GM21526 (cell line): ENCODE data around the gene LANCL2.
"Not testable (repeated sequence)": the region's sequence is repeated elsewhere in the genome, so short reads cannot be mapped to it uniquely, and the experiment has no call there.

Source experiments
- ATAC-seq: cut with Tn5 transposase; IDR thresholded peaks from one replicate; pipeline ENCODE4 v1.9.1; 2021; ENCODE audit warnings: moderate library complexity; ENCODE audit not compliant: unreplicated experiment, low FRiP score

The LANCL2 gene, protein sequence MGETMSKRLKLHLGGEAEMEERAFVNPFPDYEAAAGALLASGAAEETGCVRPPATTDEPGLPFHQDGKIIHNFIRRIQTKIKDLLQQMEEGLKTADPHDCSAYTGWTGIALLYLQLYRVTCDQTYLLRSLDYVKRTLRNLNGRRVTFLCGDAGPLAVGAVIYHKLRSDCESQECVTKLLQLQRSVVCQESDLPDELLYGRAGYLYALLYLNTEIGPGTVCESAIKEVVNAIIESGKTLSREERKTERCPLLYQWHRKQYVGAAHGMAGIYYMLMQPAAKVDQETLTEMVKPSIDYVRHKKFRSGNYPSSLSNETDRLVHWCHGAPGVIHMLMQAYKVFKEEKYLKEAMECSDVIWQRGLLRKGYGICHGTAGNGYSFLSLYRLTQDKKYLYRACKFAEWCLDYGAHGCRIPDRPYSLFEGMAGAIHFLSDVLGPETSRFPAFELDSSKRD

DNA sequence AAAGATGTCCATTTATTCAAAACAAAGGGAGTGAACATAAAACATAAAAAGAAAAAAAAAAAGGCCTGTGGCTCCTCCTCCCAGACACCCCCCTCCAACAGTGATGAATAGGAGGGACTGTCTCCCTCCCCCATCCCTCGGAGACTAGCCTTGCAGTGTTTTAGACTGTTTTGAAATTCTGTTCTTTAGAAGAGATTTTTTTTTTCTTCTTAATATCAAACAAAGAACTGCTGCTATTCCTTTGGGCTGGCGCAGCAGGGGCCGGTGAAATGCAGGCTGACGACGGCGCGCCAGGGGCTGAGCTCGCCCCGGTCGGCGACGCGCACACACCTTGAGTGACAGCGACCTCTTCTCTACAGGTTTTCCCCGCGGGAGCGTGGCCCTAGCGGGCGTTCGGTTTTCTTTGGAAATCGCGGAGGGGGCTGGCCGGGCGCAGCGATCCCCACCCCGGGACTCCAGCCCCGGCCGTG lies at the start of gene LANCL2:
LANCL2 (plus strand) TSS at position 133 of the 470 bp plus-strand sequence. CDS start 689 bp downstream, outside the sequence.
- peak; percentile 38 for ATAC-seq

DNA sequence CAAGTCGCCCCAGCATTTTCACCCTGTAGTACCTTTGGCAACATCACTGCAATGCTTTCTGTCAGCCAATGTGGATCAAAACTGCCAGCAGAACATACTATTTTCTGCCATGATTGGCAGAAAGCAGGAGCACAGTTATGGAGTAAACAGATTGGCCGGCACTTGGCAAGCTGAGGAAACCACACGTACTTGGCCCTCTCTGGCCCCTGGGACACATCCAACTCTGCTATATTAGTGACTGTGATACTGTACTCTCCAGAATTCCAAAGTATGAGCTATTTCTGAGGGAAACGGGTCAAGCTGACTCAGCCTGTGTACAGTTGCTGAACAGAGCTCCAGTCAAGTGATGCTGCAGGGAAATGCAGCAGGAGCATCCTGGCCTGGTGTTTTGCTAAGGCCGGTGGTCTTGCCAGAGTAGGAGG lies 39.8 kb upstream of the LANCL2 start:
- ATAC-seq = no peak

DNA sequence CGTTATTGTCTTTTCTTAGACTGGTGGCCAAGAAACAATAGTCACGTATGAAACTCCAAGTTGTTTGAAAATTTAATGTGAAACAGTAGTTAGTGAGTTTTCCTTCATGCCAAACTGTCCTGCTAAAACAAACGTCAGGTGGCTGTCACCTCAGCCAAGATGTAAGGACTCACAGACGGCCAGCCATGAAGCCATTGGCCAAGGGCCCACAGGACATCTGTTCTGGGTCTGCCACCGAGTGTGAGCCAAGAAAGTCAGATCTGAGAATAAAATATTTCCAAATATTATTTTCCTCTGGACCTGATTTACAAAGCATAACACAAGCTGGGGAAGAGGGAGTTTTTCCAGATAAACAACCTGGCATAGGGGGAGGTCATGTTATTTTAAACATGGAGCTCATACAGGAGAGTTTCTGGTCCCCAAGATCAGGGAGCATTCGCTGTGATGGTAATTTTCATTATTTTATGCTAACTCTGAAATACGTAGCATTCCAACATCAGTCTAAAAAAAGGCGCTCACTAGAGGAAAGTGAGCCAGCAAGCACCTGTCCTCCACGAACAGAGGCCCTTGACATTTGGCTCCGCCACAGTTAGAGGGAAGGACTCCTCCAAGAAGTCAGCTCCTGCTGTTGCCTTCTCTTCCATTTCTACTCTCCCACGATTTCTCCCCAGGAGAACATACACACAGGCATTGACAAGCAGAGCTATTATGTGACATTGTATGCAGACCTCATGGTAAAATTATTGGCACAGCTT lies 38.9 kb upstream of the LANCL2 start:
- ATAC-seq = no peak

DNA sequence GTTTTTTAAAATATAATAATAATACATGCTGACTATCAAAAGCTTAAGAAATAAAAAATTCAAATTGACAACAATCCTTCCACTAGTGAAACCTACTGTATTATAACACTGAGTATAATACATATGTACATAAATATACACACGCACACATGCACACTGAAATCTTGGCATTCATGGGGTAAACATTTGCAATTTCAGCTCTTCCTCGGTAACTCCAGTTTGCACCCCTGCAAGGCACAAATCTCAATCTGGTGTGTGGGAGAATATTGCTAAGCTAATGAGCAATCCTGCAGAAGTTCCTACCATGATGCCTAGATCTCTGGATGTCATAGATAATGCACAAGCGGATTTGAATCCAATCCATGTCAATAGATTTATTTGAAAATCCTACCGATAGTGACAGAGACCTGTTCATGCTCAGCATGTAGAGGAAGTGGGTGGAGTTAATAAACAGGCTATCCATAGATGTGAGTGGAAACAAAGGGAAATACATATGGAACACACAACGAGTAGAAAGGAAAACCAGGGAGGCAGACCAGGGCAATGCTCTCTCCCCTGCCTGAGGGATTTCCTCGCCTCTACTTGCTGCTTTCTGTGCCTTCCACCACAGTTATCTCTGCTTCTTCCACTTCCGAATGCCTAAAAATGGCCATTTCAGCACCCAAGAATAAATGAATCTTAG lies 38.1 kb upstream of the LANCL2 start:
- no peak for ATAC-seq

DNA sequence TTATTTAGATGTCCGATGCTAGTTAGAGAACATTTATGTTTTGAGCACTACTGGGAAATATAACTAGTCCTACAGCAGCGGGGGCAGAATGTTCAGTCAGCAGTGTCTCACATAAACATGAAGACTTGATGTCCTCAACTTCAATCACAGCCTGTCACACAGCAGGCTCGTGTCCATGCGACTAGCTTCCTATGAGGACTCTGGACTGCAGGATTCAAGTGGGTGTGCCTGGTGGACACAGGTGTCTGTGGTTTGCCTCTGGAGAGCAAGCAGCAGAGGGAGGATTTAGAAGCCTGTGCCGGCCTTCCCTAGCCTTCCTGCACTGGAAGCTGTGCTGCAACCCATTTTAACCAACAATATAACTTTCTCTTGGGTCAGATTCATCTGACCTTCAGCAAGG lies 30.0 kb upstream of the LANCL2 start:
- ATAC-seq = no peak

DNA sequence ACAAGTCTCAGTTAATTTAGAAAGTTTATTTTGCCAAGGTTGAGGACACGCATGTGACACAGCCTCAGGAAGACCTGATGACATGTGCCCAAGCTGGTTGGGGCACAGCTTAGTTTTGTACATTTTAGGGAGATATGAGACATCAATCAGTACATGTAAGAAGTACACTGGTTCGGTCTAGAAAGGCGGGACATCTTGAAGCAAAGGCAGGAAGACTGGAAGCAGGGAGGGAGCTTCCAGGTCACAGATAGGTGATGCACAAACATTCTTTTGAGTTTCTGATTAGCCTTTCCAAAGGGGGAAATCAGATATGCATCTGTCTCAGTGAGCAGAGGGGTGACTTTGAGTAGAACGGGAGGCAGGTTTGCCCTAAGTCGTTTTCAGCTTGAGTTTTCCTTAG lies 29.4 kb upstream of the LANCL2 start:
- ATAC-seq = no peak

DNA sequence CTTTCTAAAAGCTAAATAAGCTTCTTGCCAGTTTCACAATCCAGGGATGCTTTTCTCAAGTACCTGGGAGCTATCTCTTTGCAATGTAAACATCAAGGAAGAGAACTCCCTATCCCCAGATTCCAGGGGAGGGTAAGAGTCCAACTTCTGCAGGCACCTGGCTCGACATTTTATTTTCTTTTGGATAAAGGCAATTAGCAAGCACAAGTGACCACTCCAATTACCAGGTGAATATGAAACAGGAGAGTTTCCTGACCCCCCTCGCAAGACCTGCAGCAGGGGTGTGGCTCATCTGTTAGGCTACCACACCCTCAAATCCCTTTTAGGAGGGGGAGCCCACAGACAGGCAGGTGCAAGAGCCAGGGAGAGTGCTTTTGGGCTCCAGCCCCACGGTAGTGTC lies 28.6 kb upstream of the LANCL2 start:
- ATAC-seq = no peak

DNA sequence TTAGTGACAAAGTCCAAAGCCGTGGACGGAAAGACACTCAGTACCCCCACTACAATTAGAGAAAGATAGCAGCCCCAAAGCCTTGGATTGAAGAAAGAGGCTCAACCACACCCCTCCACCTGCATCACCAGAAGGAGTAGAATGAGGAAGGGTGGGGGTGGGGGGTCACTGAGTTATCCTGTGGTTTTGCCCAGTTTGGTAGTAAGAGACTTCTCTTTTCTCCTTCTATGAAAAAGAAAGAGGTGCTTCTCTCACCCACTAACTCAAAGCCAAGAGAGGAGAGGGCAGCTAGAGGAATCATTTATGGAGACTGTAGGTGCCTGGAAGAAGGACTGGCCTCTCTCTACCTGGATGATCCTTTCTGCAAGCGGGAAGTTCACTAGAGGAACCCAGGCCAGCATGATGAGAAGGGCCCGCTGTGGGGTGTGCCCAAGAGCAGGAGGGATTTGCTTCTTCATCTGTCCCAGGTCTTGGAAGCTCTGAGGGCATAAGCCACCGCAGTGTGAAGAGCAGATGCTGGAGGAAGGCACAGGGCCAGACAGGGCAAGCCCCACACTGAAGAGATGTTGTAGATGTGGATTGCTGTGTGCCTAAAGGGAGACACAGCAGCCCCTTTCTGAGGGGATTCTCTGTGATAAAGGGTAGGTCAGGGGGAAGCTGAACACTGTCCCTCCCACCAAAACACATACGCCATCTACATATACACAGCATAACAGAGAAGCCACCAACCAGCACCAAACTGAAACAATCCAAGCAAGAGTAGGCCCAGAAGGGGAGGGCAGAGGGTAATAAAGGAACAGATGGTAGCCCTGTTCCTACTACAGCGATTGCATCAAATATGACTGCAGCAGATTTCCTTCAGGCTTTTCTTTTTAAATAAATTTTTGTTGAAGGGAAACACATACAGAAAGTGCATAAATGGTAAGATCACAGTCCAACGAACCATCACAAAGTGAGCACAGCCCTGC lies 25.8 kb upstream of the LANCL2 start:
- no peak for ATAC-seq

DNA sequence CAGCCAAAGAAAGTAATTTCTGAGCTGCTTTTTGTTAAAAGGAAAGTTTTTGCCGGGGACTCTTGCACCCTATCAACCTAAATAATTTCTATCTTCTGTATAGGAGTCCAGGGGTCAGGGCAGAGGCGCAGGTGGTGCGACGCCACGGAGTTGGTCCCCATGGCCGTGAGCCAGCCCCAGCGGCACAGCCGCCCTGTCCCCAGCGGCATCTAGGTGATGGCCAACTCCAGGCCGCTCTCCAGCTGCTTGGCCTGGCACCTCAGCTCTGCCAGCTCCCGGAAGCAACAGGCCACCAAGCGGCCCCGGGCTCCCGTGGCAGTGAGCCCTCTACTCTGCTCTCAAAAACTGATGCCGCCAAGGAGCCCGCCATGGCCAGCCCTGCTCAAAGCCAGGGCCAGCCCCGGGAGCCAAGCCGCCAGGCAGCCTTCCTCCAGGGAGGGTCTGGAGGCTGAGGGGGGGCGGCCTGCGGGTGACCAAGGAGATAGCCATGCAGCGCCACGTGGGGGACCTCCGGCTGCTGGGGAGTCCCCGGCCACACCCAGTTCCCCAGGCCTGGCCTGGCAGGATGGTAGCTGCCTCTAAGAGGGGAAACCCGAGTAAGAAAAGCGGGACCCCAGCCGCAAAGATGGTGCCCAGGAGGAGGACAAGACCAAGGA lies 22.8 kb upstream of the LANCL2 start:
- no peak for ATAC-seq

DNA sequence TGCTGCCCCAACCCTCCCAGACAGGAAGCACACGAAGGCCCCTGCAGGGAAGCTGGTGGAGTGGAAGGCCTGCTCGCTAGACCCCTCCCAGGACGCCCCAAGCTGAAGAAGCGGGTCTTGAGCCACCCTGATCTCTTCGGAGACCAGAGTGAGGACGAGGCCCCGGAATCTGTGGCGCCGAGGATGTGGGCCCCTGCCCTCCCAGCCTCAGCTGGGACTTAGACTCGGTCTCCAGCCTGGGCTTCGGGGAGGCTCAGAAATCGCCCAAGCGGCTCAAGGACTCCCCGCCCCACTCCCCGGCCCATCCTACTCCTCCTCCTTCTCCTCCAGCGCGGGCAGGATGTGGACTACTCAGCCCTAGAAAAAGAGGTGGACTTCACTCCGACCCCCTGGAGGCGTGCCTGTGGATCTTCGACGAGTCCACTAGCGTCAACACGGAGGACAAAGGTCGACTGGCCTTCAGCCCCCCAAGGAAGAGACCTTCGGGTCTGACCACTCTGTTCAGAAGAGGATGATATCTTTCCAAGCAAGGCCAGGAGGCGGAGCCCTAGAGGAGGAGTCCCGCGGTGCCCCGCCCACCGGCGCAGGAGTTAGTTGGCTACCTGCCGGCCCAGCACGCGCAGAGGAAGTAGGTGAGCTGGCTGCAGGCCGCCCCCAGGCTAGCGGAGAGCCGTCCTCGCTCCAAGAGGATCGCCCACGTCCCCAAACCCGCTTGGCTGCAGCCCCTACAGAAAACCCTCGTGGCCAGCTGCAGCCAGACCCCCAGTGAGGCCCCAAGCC lies 21.9 kb upstream of the LANCL2 start:
- no peak for ATAC-seq

DNA sequence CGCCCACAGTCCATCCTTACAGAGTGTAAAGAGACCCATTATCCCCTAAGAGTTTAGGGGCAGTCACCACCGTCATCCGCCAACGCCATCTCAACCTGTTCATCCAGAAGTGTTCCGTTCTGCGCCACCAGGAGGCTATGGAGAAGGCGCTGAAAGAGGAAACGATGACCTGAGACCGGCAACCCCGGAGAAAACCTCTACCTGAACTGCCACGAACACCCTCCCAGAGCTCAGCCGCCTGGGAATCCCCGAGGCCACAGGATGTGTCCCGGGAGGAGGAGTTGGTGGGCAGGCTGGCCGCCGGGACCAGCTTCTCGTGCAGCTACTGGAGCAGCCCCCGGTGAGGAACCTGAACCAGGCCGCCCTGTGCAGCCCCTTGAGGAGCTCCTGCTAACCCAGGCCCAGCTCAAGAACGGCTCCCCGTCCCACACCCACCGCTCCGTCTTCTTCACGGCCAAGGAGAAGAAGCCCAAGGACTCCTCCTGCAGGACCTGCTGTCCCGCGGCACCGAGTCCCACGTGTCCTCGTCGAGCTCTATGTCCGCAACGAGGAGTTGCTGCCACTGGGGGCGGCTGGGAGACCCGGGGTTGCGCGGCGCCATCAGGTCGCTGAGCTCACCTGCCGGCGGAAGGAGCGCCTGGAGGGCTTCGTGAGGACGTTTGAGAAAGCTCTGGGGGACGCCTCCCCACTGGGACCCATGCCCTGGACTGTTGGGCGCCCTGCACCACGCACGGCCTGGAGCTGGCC lies 21.1 kb upstream of the LANCL2 start:
- ATAC-seq = no peak

DNA sequence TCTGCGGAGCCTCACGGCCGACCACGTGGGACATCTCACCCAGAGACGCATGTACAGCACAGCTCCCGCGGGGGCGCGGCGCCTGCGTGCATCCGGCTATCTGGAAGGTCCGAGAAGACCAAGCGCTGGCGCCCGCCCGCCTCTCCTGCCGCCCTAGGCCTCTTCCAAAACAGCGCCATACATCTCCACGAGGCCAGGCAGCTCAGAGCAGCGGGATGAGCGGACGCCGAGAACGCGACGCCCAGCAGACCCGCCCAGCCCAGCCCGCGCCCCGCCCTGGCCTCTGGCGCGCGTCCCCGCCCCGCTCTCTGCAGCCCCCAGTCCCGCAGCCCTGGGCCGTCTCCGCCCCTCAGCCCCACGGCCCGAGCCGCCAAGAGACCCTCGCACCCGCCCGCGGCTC lies 20.3 kb upstream of the LANCL2 start:
- ATAC-seq = no peak

DNA sequence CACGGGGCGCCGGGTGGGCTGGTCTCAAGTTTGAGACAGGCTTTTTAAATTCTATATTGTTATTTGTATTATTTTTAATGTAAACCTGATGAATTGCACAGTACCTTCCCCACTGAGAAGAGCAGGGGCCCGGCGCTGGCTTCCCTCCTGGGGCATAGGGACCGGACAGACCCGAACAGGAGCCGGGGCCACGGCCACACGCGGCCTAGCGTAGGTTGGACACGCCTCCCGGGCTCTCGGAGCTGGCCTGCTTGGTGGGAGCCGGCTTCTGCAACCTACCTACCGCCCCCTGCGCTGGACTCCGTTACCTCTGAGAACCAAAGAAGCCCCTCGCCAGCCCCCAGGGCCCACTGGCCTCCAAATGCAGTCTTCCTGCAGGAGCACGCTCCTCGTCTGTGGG lies 19.8 kb upstream of the LANCL2 start:
- ATAC-seq = no peak

DNA sequence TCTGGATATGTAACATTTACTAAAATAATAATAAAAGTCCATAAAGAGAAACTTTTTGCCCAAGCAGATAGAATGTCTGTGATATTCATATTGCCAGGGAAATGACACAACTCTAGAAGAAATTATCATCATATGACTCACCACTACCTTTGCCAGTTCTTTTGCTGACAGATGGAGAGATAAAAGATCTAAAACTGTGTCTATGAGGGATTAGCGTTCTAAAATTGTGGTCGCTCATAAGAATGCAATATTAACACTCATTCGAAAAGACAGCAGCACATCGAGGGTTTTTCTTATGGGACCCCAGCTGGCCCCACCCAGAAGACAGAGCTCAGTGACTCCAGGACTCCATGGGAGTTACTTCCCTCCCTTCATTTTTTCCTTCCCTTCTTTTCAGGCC lies 16.6 kb upstream of the LANCL2 start:
- no peak for ATAC-seq

DNA sequence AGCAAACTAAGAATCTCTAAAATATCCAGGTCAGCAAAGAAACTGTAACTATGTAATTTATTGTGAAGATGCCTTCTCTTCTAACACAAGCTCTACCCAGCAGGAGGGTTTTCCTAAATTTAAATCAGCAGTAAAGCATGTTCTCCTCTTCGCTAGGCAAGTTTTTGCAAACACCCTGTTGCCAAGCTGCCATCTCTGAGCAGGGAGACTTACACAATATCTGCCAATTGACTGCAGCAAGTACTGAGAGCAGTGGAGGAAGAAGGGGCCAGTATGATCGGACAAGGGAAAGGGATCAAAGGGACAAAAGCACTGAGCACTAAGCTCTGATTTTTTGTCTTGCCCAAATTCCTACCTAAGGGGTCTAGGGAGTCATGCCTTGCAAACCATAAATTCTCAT lies 16.0 kb upstream of the LANCL2 start:
- no peak for ATAC-seq

DNA sequence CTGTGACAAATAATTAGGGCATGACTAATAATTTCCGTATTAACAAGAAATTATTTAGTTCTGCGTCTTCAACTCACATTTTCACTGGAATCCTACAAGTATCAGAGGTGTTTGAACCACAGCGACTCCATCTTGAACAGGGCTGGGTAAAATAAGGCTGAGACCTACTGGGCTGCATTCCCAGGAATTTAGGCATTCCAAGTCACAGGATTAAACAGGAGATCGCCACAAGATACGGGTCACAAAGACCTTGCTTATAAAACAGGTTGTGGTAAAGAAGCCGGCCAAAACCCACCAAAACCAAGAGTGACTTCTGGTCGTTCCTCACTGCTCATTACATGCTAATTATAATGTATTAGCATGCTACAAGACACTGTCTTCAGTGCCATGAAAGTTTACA lies 14.9 kb upstream of the LANCL2 start:
- no peak for ATAC-seq

DNA sequence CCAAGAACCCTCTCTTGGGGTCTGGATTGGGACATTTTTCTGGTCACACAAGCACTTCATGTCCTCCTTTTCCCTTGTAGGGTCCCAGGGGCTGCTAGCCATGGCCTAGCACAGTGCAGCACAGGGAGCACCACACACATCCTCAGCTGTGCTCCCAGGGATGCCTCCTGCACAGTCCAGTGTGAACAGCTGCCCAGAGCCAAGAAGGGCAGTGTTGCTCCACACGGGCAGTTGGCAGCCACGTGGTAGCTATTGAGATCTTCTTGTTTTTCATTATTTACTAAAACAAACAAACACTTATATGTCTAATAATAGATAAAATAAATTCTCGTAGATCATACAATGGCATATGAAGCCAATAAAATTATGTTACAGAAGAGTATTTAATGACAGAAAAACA lies 13.9 kb upstream of the LANCL2 start:
- ATAC-seq = no peak

DNA sequence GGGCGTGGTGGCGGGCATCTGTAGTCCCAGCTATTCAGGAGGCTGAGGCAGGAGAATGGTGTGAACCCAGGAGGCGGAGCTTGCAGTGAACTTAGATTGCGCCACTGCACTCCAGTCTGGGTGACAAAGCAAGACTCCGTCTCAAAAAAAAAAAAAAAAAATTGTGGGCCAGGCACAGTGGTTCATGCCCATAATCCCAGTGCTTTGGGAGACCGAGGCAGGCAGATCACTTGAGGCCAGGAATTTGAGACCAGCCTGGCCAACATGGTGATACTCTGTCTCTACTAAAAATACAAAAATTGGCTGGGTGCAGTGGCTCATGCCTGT lies 12.2 kb upstream of the LANCL2 start:
- not testable (repeated sequence) for ATAC-seq
